Right ventricle myocardium superior (tissue), 1 donor: ENCODE results near the gene PIF1. TPM values are rescaled to one million over a fixed set of nuclear protein-coding genes. Genes with fewer than 3 reads are reported as not detected.

Experiments
- ATAC-seq: fragments of 200-7000 bp; cut with Tn5 transposase; one replicate; pipeline ENCODE4 v1.9.1; 2020; ENCODE audit warnings: mild to moderate bottlenecking; ENCODE audit not compliant: poor library complexity
- DNase-seq: peaks from one replicate; pipeline ENCODE4 v3.0.0-alpha.2; 2020
- intact Hi-C: fragments of 100-400 bp; cut with DNase I; formaldehyde crosslinking; loops from one replicate; pipeline ENCODE4 v1.11.2; 2022
- long read RNA-seq: library from polyadenylated mRNA; unstranded; transcript quantifications from one replicate; pipeline ENCODE4 v2.0.0, GENCODE V29; 2021
- total RNA-seq: library from RNA; stranded (reverse); fragmentation: NEBNext Ultra II Directional; extraction: Animal tissue kit (Norgen Biotek cat#: 25700); gene quantifications from one replicate; pipeline ENCODE4 v1.2.1, GENCODE V29; 2021
- donor health status: DM: no; HTN: yes; CAD: no; lungs with severe emphysema.

Gene PIF1, protein sequence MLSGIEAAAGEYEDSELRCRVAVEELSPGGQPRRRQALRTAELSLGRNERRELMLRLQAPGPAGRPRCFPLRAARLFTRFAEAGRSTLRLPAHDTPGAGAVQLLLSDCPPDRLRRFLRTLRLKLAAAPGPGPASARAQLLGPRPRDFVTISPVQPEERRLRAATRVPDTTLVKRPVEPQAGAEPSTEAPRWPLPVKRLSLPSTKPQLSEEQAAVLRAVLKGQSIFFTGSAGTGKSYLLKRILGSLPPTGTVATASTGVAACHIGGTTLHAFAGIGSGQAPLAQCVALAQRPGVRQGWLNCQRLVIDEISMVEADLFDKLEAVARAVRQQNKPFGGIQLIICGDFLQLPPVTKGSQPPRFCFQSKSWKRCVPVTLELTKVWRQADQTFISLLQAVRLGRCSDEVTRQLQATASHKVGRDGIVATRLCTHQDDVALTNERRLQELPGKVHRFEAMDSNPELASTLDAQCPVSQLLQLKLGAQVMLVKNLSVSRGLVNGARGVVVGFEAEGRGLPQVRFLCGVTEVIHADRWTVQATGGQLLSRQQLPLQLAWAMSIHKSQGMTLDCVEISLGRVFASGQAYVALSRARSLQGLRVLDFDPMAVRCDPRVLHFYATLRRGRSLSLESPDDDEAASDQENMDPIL
- 0.35 TPM for total RNA-seq
- long read RNA-seq: 0 reads

DNA sequence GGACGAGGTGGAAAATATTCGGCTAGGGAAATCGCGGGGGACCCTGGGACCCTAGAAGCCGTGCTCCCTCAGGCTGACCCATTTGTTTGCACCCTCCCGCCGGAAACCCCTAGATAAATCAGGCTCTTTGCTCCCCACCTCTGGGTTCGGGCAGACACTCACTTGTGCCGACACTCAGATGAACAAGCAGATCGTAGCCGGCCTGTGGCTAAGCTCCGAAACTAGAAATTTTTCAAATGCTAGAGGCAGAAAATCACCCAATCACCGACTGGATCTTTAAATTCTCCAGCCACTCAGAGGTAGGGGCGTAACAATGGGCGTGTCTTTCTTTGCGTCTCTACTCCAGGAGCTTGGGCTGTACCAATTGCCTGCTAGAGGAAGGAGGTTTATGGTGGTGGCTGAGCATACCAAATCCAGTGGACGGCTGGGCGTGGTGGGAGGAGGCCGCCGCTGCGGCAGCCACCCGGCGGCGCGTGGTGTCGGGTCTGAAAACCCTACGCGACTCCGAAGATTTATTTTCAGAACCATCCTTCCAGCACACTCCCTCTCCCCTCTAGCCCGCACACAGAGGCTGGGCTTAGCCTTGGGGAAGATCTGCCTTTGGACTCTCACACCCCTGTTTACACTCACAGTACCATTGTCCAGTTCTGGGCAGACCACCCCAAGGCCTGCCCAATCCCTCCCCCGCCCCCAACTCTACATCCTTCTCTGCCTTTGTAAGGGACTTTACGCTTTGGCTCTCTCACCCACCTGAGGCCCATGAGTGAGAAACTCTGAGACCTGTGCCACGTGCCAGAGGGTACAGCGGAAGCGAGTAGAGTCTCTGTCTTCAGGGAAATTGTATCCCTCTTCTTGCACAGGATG, at the start of gene PIF1:
PIF1 (minus strand) TSS at position 217 of the 864 bp plus-strand sequence. CDS start 1,312 bp downstream, outside the sequence.
- DNase-seq (peak; percentile 88), ATAC-seq (peak; percentile 98)
- intact Hi-C loops: no loop called here

DNA sequence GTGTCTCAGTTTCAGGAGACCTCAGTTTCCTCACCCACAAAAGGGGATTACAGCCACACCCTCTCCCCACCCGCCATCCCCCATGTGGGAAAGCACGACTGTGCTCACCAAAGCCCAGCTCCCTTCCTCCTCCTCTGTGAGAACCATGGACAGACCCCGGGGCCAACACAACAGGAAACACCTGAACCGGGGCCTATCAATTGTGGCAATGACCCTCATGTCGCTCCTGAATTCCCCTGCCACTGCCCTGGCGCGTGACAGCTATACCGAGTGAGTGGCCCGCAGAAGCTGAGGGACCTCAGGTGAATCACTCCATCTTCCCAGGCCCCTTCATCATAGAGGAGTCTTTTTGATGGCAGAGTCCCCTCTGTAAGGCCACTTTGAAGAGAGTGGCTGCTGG, 44.9 kb upstream of the PIF1 start:
- DNase-seq (peak; percentile 40), ATAC-seq (no peak)
- intact Hi-C loops: no loop called here

DNA sequence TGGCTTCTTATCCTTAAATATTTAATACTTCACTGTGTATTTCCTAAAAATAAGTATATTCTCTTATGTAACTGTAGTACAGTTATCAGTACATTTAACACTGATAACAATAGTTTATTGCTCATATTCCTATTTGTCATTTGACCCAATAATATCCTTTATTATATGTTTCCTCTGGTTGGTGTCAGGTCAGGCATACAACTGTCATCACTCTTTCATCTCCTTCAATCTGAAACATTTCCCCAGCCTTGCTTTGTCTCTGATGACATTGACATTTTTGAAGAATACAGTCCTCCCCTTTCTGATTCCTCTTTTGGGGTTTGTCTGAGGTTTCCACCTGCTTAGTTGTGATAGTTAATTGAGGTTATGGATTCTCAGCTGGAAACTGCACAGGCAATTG, 44.1 kb upstream of the PIF1 start:
- ATAC-seq (no peak), DNase-seq (no peak)
- intact Hi-C loops: no loop called here

DNA sequence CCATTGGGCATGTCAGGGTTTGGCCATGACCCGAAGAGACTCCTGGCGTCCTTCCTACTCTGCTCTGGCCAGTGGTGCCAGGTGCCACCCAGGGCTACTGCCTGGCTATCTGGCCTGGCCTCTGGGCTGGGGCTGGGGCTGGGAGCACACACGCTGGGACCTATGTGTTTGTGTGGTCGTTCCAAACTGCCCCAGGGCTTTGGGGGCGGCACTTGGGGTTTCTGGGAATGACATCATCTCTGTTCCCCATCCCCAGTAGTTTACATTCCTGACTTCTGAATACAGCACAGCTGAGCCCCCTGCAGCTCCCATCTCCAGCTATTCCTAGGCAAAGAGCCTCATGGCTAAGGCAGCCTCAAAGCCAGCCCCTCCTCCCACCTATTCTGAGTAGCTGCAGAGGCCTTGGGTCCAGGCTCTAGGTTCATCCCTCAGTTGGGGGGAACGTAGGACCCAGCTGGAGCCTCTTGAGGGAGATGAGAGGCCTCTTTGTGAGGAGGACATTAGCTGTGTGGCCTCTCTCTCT, 40.6 kb upstream of the PIF1 start:
- ATAC-seq (no peak), DNase-seq (peak; percentile 30)
- intact Hi-C loops: no loop called here

DNA sequence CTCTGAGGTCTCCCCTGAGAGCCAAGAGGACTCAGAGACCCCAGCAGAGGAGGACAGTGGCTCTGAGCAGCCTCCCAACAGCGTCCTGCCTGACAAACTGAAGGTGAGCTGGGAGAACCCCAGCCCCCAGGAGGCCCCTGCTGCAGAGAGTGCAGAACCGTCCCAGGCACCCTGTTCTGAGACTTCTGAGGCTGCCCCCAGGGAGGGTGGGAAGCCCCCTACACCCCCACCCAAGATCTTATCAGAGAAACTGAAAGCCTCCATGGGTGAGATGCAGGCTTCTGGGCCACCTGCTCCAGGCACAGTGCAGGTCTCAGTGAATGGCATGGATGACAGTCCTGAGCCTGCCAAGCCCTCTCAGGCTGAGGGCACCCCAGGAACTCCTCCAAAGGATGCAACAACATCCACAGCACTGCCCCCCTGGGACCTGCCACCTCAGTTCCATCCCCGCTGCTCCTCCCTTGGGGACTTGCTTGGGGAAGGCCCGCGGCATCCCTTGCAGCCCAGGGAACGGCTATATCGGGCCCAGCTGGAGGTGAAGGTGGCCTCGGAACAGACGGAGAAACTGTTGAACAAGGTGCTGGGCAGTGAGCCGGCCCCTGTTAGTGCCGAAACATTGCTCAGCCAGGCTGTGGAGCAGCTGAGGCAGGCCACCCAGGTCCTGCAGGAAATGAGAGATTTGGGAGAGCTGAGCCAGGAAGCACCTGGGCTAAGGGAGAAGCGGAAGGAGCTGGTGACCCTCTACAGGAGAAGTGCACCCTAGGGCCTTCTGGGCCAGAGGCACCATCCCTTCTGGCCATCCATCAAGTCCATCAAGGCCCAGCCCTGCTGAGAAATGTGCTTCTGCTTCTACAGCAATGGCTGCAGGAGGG, 39.9 kb upstream of the PIF1 start:
- intact Hi-C loops: no loop called here
- no peak for ATAC-seq
- peak; percentile 33 for DNase-seq

DNA sequence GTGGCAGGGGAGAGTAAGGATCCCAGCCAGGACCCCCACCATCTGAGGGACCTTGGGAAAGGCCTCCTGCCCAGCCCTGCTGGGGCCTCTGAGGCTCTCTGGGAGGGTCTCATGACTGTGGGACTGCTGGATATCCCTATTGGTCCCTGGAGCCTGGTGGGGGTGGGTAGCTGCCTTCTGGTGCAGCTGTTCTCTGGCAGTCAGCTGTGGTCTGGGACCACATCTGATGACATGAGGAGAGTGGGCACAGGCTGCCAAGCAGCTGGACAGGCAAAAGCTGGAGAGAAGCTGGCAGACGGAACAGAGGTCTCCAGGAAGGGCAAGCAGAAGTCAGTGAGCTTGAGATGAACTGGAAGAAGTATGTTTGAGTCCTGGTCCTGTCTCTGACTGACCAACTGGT, 38.6 kb upstream of the PIF1 start:
- no peak for ATAC-seq
- peak; percentile 30 for DNase-seq
- intact Hi-C loops: no loop called here

DNA sequence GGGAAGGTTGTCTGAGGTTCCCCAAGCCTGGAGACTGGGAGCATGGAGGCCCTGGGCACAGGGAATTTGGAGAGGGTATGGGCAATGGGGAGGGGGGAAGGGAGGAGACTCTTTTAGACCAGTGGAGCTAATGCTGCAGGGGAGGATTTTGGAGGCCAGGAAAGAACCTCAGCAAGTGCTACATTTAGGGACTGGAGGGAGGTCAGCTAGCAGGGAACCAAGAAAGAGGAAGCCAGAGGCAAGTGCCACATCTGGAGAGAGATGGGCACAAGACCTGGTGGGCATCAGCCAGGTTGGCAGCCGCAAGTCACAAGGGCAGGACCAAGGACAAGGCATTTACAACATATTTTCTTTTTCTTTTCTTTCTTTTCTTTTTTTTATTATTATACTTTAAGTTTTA, 37.0 kb upstream of the PIF1 start:
- intact Hi-C loops: no loop called here
- ATAC-seq (no peak), DNase-seq (peak; percentile 21)

DNA sequence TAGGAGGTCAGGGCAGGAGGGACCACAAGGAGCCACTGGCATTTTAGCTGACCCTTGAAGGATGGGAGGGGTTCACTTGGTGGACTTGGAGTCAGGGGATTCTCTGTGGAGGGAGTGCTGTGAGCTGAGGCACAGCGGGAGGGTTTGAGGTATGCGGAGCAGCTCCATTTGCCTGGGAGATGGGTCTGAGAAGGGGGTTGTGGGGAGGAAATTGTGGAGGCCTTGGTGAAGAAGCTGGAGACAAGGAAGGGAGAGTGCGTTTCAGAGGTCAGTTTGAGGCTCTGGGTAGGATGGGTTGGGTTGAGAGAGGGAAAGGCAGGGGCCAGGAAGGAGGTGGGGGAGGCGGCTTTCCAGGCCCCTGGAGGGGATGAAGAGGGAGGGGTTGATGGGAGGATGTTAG, 36.5 kb upstream of the PIF1 start:
- DNase-seq (no peak), ATAC-seq (no peak)
- intact Hi-C loops: no loop called here

DNA sequence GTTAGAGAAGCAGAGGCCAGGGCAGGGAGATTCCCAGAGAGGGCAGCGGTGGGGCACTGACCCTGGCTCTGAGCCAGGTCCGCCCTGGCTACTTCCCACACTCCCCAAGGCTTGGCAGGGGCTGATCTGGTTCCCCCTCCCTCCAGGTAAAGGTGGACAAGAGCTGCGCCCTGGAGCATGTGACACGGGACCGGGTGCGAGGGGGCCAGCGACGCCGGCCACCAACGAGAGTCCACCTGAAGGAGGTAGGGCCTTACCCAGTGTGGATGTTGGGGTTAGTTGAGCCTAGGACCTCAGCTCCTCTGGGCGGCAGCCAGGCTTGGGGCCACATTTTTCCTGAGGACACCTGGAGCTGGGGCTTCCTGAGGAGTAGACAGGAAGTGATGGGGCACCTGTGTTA, 35.9 kb upstream of the PIF1 start:
- no peak for ATAC-seq
- DNase-seq: peak; percentile 38
- intact Hi-C loops: no loop called here

DNA sequence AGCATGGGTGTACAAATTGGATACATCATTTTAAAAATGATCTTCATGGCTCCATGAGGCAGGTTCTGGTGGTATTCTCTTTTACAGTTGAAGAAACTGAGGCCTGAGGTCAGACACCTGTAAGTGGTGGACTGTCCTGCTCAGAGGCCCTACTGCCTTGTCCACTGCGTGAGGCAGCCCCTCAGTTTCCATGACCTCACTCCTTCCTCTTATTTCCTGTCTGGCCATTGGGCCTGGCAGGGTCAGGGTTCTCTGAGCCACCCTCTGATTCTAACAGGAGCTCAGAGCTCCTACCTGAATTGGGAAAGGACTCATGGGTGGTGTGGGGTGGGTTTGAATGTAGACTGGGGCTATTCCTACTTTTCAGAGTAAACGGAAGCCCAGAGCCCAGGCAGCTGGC, 33.8 kb upstream of the PIF1 start:
- intact Hi-C loops: no loop called here
- ATAC-seq (no peak), DNase-seq (peak; percentile 20)

DNA sequence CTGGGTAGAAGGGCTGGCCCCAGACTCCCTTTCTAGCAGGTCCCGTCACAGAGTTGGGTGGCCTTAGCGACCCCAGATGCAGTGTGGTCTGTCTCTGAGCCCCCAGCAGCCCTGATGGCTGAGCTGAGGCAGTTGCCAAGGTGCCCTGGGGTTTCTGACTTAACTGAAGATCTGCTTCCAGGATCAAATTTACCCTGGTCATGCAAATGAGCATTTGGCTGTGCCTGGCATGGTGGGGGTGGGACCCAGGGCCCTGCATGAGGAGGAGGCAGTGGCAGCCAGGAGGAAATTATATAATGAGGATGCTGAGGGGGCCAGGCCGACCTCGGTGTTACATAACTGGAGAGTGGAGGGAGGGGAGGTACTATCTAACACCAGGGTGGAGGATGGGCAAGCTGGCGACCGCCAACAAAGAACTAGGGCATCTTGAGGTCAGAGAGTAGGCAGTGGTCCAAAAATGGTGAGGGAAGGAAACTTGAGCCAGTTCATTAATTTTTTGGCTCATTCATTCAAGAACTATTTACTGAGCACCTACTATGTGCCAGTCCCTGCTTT, 32.7 kb upstream of the PIF1 start:
- ATAC-seq: no peak
- DNase-seq: peak; percentile 54
- intact Hi-C loops: no loop called here

DNA sequence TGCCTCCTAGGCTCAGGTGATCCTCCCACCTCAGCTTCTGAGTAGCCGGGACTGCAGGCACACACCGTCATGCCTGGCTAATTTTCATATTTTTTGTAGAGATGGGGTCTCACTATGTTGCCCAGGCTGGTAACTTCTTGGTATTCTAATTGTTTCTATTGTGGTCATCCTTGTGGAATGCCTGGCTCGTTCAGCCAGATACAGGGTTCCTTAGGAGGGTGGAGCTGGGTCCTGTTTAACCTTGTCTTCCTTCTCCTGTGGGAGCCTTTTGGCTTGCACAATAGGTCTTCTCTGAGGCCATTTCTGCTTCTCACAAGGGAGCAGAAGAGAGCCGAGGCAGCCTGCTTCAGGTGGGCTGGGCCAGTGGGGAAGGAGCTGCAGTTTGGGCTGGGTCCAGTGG, 32.0 kb upstream of the PIF1 start:
- intact Hi-C loops: no loop called here
- DNase-seq: peak; percentile 43
- ATAC-seq: peak; percentile 13

DNA sequence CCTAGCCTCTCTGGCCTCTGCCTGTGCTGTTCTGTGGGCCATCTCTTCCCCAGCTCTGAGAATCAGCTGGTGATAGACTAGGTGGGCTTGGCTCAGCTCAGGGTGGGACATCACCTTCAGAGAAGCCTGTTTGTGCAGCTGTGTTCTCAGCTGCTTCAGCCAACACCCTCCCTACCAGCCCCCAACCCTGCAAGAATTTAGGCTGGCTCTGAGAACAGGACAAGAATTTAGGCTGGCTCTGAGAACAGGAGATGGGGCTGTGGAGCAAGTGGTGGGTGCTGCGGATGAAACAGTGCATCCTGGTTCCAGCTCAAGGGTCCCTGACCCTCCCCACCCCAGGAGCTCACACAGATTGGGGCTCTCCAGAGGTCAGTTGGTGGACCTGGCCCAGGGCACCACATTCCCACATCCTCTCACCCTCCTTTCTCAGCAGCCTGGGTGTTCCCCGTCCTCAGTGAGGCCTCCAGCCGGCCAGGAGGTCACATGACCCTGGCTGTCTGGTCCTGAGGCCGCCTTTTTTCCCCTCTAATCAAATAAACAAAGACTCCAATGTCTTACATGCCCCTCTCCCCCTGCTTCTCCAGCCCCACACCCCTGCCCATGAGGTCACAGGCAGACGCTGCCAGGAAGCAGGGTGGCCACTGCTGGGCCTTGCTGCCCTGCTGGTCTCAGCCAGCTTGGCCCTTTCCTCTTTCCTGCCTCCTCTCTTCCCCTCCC, 31.1 kb upstream of the PIF1 start:
- ATAC-seq (peak; percentile 74), DNase-seq (peak; percentile 78)
- intact Hi-C loops: no loop called here

DNA sequence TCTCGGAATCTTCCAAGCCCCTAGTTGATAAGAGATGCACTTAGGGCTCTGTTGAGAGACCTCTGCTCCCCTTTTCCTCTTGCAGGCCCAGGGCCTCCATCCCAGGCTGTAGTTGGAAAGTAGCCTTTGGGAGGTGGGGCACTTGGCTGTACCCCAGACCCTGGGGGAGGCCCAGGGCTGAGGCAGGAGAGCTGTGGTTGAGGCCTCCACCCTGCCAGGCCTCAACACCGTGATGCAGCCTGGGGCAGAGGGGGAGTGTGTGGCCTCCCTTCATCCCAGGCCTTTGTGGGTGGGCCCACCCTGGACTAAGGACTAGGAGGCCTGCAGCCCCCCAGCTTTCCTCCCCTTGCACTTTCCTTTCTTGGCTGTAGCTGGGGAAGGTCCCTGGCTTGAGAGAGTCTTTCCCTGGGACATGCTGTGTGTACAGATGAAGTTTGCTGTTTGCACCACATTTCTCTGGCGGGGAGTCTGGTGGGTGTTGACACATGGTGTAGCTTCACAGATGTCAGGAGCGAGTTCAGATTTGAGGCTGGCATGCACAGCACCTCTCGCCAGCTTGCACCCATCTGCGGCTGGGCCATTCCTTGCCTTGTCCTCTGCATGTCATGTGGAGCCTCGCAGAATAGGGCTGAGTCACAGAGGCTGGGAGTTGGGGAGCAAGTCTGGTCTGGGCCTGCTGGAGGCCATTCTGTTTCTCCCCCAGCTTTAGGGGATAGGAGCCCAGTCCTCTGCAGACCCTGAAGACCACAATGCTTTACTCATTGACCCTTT, 29.9 kb upstream of the PIF1 start:
- ATAC-seq (no peak), DNase-seq (peak; percentile 39)
- intact Hi-C loops: no loop called here

DNA sequence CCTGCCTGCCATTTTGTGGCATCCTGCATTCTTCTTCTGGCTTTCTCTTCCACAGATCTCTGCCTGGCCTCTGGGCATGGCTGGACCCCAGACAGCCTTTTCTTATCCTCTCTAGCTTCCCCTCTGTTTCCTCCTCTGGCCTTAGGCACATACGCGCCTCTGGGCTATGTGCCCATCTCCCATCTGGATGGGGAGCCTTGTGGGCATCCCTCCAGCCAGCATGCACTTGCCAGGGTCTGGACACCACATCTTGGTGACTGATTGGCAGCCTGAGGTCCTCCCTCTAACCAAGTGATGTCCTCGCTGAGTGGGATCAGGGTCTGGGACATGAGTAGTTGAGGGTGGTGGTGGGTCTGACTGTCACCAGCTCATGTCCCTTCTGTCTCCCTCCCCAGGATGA, 29.1 kb upstream of the PIF1 start:
- DNase-seq (peak; percentile 55), ATAC-seq (no peak)
- intact Hi-C loops: no loop called here

DNA sequence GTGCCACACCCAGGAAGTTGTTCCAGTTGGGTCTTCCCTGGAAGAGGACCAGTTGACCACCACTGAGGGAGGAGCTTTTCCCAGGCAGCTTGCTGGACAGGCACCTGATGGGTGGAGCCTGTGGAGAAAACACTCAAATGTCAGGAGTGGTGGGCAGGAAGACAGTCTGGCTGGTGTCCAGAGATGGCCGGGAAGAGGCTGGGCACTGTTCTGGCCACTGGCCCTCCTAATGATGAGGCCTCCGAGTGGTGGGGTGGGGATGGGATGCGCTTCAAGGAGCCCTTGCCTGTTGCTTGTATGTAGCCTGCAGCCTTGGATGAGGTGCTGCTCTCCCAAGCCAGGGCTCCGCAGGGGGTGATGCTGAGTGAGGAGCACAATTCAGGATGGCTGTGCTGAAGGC, 28.6 kb upstream of the PIF1 start:
- peak; percentile 52 for DNase-seq
- ATAC-seq: no peak
- intact Hi-C loops: no loop called here

DNA sequence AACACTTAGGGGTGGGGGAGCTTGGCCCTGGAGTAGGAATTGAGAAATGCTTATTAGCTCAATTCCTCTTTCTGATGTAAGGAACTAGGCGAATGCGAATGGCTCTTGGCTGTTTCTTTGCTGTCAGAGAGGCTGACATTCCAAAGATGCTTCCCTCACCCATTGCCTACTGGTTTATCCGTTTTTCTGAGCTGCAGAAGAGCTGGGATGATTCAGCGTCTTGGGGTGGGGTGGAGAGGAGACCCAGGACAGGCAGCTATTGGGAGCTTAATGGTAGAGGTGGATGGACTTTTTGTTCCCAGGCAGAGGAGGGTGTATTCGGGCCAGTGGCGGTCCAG, 26.0 kb upstream of the PIF1 start:
- intact Hi-C loops: no loop called here
- ATAC-seq (peak; percentile 57), DNase-seq (no peak)
